Measurements from ENCODE around the gene RPL29. TPM values are rescaled to one million over a fixed set of nuclear protein-coding genes. Genes with fewer than 3 reads are reported as not detected.

Gene RPL29
- total and polyA plus RNA-seq, 2 of the 13 experiments (the other 11 are each of a cell fraction or from before 2014, with no cell fraction given), result 1,348 to 2,263 TPM

DNA sequence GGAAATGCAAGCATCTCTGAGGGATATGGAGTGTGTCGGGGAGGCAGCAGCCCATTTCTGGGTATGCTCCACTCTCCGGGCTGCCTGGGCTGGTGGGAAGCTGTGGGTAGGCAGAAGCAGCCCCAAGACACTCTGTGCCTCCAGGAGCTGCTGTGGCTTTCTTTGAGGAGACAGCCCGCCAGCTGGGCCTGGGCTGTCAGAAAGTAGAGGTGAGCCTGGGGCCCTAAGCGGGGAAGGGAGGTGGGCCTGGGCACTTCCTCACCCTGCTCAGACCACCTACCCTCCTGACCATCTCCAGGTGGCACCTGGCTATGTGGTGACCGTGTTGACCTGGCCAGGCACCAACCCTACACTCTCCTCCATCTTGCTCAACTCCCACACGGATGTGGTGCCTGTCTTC, 10.6 kb downstream of the RPL29 start:
- peak overlapping the region; percentile 98 for H3K4me2 ChIP-seq (ENCODE audit: low read depth, low read length)
- H3K4me3 ChIP-seq (replicated peaks in 1 of 3; ENCODE audit: insufficient read depth in 1 of 3, low read depth in 2 of 3, low read length in 3 of 3), result peak overlapping the region in 1 of 3 experiments; percentile 20; a peak in 1 of 6 replicates
- DNase-seq (ENCODE audit: low spot score) (no peak), ATAC-seq (no peak), FAIRE-seq (no peak)
- WGBS (ENCODE audit: low lambda C conversion rate), result 65% methylated on average over 2 of the region's 6 CpGs
- peaks cover 0 to 1% of the 10 kb centered on the region in 2 experiments; a peak in 2 of 5 replicates for H3K36me3 ChIP-seq (replicated peaks in 1 of 2; ENCODE audit: control insufficient read depth in 1 of 2, insufficient read depth in 2 of 2, low read length in 2 of 2)
- H3K9me3 ChIP-seq (ENCODE audit: low read length), result no peaks in the 10 kb centered on the region
- ChIA-PET CTCF (ENCODE audit: low intra/inter-chr PET ratio, low total read pairs) (no interaction called here), POLR2A (interaction anchor here (0.7 to 6.4 kb wide), 6 partner anchors 8 to 1066 kb away, joined by 3 to 187 read pairs (median 79); partner anchors contain the start of genes ABHD14A, ABHD14B, PARP3 and PCBP4)
- H3K9ac ChIP-seq (ENCODE audit: insufficient read depth, low read depth, low read length), result no peak overlapping the region; the same call in 1 of the 2 replicates
- peaks cover 51% of the 10 kb centered on the region for H3K4me1 ChIP-seq (ENCODE audit: insufficient read depth, low read length)
- in situ Hi-C loops (cut with HindIII; ENCODE audit: extremely low pct_ligation_motif_present, low pct_unique_long_range_greater_than_20kb), result no loop called here
- H3K27me3 ChIP-seq (ENCODE audit: control insufficient read depth in 1 of 2, insufficient read depth in 2 of 2, low read length in 2 of 2), result no peaks in the 10 kb centered on the region
- no peaks in the 10 kb centered on the region for H4K20me1 ChIP-seq (ENCODE audit: insufficient read depth, low read length)
- H2AFZ ChIP-seq (ENCODE audit: low read length), result no peak overlapping the region
- BruUV-seq (replicated peaks), result no TSS peak
- H3K79me2 ChIP-seq (ENCODE audit: insufficient read depth, low read length), result peaks cover 17% of the 10 kb centered on the region
- intact Hi-C loops (cut with micrococcal nuclease; ENCODE audit: unreplicated experiment), result no loop called here
- TF ChIP-seq ZNF768 (CRISPR knock-in tag; IDR thresholded peaks at IDR 0.05), result peak; percentile 13; the same call in 1 of the 2 replicates
- no peak for TF ChIP-seq ZNF83 (CRISPR knock-in tag; IDR thresholded peaks at IDR 0.05; ENCODE audit: borderline replicate concordance)
- peak; percentile 38; the same call in 1 of the 2 replicates for TF ChIP-seq RBFOX2 (IDR thresholded peaks at IDR 0.05; ENCODE audit: low read depth, low read length)
- TF ChIP-seq GATA4 (IDR thresholded peaks at IDR 0.05; ENCODE audit: borderline replicate concordance, low read depth), result no peak
- TF ChIP-seq POLR2G (IDR thresholded peaks at IDR 0.05; ENCODE audit: low read depth, low read length), result 0 out of 2 replicates have a peak, but pooled peaks have one; percentile 37
- 0 out of 4 replicates have a peak, but pooled peaks of 1 of the 2 experiments have one; percentile 1 for TF ChIP-seq POLR2A (IDR thresholded peaks at IDR 0.05; ENCODE audit: insufficient read depth in 1 of 2, low read depth in 2 of 2, low read length in 2 of 2)
- TF ChIP-seq ZNF883 (CRISPR knock-in tag; IDR thresholded peaks at IDR 0.05; ENCODE audit: not compliant biosample characterization), result no peak
- TF ChIP-seq CBX2 (IDR thresholded peaks at IDR 0.05; ENCODE audit: low read depth, low read length), result no peak
- no peak for TF ChIP-seq CBX2 (CRISPR knock-in tag; IDR thresholded peaks at IDR 0.05; ENCODE audit: low read depth)
- peak; percentile 66 for TF ChIP-seq AGO2 (optimal IDR thresholded peaks at IDR 0.05; ENCODE audit: low read depth, low read length)
- no peak for TF ChIP-seq ZBTB20 (CRISPR knock-in tag; IDR thresholded peaks at IDR 0.05; ENCODE audit: borderline replicate concordance, low read depth)
- TF ChIP-seq, protein P1, sequence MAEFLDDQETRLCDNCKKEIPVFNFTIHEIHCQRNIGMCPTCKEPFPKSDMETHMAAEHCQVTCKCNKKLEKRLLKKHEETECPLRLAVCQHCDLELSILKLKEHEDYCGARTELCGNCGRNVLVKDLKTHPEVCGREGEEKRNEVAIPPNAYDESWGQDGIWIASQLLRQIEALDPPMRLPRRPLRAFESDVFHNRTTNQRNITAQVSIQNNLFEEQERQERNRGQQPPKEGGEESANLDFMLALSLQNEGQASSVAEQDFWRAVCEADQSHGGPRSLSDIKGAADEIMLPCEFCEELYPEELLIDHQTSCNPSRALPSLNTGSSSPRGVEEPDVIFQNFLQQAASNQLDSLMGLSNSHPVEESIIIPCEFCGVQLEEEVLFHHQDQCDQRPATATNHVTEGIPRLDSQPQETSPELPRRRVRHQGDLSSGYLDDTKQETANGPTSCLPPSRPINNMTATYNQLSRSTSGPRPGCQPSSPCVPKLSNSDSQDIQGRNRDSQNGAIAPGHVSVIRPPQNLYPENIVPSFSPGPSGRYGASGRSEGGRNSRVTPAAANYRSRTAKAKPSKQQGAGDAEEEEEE (CRISPR knock-in tag; IDR thresholded peaks at IDR 0.05; ENCODE audit: borderline replicate concordance), result no peak
- peak overlapping the region; percentile 94 for H3K27ac ChIP-seq (ENCODE audit: extremely low read length, insufficient read depth, low read length)

All from HepG2 (cell line).